Measurements from ENCODE around the gene RUNX2.
"Not testable (repeated sequence)": the region's sequence is repeated elsewhere in the genome, so short reads cannot be mapped to it uniquely, and the experiment has no call there.

Gene RUNX2

DNA sequence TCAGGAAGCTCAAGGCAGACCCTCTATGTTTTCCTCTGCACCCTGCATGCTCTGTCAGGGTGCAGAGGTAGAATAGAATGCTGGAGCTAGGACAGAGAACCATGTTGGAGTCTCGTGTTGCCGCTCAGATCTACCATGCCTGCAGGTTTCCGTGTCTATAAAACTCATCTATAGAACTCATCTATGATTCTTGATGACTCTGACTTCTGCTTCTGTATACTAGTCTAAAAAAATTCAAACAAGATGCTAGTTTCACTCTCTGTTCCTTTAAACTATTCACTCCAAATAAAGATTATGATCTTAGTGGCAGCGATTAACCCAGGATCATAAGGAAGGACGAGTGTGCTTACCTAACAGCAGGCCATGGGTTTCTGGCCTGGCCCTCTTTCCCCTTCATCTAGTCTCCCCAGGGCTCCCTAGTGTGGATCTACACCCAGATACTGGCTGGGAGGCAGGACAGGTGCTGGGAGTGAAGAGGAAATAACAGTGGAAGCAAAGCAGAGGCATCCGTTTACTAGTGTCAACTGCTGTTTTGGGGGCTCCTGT, 212.3 kb downstream of the RUNX2 start:
- no peak overlapping the region for H3K27ac Mint-ChIP-seq
- H3K36me3 Mint-ChIP-seq: no peaks in the 10 kb centered on the region
- no peak overlapping the region for H3K4me3 Mint-ChIP-seq
- peaks cover 8% of the 10 kb centered on the region for H3K9me3 Mint-ChIP-seq
- H3K4me1 Mint-ChIP-seq: no peaks in the 10 kb centered on the region
- H3K27me3 Mint-ChIP-seq: no peaks in the 10 kb centered on the region

DNA sequence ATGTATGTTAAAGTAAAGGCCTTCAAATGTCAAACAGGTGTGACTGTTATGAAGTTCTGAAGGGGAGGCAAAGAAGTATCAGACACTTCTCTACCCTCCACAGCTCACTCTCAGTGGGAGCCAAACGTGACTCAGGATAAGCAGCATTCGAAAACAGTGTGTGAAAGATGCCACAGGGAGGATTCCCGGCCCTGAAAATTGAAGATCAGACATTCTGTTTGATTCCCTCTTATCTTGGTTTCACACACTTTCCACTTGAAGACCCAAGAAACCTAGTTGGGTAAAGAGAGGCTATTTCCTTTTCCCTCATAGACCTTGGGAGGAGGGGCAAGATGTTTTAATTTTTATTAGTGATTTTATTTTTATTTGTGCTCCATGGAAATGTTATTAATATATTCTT, 213.8 kb downstream of the RUNX2 start:
- Mint-ChIP-seq H3K4me1 (no peaks in the 10 kb centered on the region), H3K27ac (no peak overlapping the region), H3K4me3 (no peak overlapping the region), H3K36me3 (no peaks in the 10 kb centered on the region), H3K9me3 (peaks cover 8% of the 10 kb centered on the region), H3K27me3 (no peaks in the 10 kb centered on the region)

DNA sequence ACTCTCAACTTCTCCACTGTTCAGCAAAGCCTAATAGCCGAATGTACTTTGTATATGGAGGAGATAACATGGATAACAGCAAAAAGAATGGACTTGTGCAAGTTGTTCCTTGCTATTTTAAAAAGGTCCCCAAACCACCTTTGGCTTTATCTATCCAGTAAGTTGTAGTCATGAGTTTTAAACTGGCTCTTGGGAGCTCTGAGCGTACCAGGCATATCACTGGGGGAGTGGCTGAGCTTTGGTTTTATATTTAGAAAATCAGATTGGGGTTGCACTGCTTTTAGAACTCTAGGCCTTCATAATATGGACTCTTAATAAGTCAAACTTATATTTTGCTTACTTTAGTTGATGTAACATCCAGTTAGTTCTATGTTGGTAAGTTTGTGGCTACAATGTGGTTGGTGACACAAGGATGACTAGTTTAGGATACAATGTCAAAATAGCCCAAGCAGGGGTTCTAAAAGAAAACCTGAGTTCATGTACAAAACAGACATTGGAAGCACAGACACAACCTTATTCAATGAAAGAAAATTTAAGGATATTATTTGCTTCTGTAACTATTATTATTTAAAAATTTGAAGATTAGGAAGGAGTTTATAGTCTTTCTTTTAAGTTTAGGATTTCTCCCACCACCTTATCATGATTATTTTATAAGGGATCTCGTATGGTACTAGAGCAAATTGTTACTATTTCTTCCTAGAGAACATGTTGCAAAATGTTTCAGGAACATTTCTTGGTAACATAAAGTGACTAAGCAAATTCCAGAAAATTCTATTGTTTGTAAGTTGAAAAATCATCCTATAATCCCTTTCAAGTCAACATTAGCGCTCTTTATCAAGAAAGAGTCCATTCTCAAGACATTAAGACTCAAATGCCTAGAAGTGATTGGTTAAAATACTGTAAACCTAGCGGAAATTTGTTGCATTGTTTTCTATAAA, 215.4 kb downstream of the RUNX2 start:
- Mint-ChIP-seq H3K4me1 (no peaks in the 10 kb centered on the region), H3K36me3 (peaks cover 2% of the 10 kb centered on the region), H3K27me3 (no peaks in the 10 kb centered on the region), H3K27ac (no peak overlapping the region), H3K4me3 (no peak overlapping the region), H3K9me3 (peaks cover 8% of the 10 kb centered on the region)

DNA sequence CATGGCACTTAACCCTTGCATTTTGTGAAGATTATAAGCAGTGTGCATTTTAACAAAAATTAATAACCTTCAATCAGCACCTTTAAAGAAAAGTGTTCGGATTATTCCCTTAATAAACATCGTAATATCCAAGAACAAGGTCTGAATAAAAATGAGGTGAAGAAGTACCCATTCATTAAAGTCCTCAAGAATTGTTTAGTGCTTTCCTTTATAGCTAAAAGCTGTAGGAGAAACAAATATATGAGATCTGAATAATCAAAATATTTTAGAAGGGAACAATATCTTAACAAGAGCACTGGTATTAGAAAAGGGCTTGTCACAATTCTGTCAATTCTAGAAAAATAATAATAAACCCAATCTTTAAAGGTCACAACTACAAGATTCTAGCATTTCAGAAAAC, 217.3 kb downstream of the RUNX2 start:
- H3K36me3 Mint-ChIP-seq: peaks cover 2% of the 10 kb centered on the region
- no peak overlapping the region for H3K27ac Mint-ChIP-seq
- H3K9me3 Mint-ChIP-seq: peaks cover 8% of the 10 kb centered on the region
- H3K4me1 Mint-ChIP-seq: no peaks in the 10 kb centered on the region
- H3K27me3 Mint-ChIP-seq: no peaks in the 10 kb centered on the region
- H3K4me3 Mint-ChIP-seq: no peak overlapping the region

DNA sequence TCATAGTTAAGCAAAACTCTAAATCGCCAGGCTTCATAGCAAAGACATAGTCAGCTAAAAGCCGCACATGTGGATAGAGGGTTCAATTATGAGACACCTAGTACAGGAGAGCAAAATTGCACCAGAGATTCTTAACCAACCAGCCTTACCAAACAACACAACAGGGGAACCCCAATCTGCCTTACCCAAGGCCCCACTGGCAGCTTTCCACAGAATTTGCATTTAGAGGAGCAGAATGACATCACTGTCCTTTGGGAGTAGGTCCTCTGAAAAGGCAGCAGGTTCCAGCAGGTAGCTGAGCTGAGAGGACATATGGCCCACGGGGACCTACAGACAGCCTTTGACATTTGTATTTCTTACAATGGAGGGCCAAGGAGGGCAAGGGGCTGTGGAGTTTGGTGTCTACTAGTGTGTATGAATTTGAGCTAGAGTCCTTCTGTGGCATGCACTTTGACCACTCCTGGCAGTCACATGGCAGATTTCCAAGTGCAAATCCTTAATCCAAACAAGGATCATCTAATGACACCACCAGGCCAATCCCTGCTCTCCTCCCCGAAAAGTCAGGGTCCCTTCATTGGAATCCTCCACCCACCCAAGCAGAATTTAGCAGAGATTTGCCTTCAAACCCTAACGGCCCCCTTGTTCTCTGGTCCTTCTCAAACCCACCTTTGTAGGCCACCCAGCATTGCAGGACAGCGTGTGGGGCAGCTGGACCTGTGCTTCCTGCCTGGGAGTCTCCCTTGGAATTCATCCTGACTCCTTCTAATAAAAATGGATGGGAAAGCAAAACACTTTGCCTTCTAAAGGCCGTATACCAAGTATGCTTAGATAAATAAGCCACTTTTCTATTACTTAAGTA, 220.8 kb downstream of the RUNX2 start:
- H3K27ac Mint-ChIP-seq: no peak overlapping the region
- no peaks in the 10 kb centered on the region for H3K27me3 Mint-ChIP-seq
- H3K4me1 Mint-ChIP-seq: peaks cover 3% of the 10 kb centered on the region
- H3K4me3 Mint-ChIP-seq: no peak overlapping the region
- no peaks in the 10 kb centered on the region for H3K9me3 Mint-ChIP-seq
- peaks cover 2% of the 10 kb centered on the region for H3K36me3 Mint-ChIP-seq

DNA sequence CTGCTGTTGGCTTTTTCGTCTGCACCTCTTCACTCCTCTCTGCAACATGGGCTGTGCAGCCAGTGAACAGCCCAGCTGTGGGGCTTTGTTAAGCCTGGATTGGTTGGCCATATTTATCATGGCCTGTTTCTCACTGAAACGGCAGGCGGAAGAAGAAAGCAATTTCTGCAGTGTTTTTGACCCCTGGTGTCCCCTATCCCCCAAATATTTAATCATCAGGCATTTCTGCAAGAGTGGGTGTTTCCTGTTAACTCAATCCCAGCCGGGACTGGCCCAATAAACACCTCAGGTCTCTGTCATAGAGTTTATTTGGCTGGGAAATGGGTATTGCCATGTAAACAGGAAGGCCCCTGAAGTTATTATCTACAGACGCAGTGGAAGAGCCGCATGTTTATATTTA, 224.4 kb downstream of the RUNX2 start:
- Mint-ChIP-seq H3K4me3 (no peak overlapping the region), H3K27ac (no peak overlapping the region), H3K36me3 (peaks cover 2% of the 10 kb centered on the region), H3K4me1 (peaks cover 10% of the 10 kb centered on the region), H3K9me3 (no peaks in the 10 kb centered on the region), H3K27me3 (no peaks in the 10 kb centered on the region)

DNA sequence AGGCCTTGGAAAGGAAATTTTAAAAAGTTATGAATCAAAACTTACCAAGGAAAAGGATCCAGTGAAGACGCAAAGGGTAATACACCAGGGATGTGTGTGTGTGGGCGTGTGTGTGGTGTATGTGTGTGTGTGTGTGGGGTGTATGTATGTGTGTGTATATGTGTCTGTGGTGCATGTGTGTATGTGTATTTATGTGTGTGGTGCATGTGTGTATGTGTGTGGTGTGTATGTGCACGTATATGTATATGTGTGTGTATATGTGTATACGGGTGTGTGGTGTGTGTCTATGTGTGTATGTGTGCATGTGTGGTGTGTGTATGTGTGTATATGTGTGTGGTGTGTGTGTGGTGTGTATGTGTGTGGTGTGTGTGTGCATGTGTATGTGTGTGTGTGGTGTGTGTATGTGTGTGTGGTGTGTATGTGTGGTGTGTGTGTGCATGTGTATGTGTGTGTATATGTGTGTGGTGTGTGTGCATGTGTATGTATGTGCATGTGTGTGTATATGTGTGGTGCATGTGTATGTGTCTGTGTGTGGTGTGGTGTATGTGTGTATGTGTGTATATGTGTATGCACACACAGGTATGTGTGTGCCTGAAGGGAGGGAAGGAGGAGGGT, 225.7 kb downstream of the RUNX2 start:
- Mint-ChIP-seq H3K27ac (no peak overlapping the region), H3K27me3 (no peaks in the 10 kb centered on the region), H3K36me3 (no peaks in the 10 kb centered on the region), H3K9me3 (no peaks in the 10 kb centered on the region), H3K4me1 (peaks cover 14% of the 10 kb centered on the region), H3K4me3 (no peak overlapping the region)

DNA sequence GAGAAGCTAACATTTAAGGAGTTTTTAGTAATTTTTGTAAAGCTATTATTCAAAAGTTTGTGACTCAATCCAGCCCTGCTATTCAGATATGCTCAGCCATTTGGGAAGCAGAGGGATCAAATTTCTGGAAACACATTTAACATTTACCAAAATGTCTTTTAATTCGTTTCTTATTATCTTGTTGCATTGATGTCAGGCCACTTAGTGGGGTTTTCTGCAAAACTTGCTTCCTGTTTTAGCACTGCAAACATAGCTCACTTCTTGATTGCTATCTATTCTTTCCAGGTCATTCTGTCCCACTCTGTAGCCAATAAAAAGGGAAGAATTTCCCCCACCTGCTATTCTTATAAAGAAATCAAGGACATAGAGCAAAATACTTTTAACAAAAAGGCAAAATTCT, 226.5 kb downstream of the RUNX2 start:
- Mint-ChIP-seq H3K36me3 (no peaks in the 10 kb centered on the region), H3K4me3 (no peak overlapping the region), H3K4me1 (peaks cover 20% of the 10 kb centered on the region), H3K27ac (no peak overlapping the region), H3K27me3 (no peaks in the 10 kb centered on the region), H3K9me3 (no peaks in the 10 kb centered on the region)

DNA sequence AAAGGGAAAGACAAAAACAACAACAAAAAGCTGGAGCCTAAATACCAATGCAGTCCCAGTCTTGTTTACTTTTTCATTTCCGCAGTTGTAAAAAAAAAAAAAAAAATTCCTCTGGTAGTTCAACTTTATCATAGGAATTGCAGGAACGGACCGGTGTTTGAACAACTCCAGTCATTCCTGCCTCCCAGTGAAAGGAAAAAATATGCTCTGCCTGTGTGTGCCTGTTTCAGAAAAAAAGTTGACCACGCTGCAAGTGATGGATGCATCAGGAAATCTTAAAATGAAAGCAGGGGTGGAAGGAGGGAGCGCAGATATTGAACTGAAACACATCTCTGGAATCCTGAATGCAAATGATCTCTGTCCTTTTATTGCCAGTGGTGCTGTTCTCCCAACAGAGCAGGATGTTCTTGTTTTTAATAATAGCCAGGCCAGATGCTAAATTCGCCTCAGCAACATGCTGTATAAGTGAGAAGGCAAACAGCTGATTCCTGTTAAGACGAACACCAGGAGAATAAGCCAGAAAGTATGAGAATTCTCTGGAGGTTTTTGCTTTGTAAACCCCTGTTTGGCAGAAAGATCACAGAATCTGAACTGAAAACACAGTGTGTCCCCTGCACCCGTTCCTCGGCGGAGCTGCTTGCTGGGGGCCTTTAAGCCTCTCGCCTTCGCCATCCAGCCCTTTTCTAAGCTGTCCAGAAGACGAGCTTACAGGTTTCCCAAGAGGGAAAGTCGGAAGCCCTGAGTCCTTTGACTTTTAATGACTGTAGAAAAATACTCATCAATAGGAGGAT, 228.0 kb downstream of the RUNX2 start:
- no peaks in the 10 kb centered on the region for H3K27me3 Mint-ChIP-seq
- H3K4me3 Mint-ChIP-seq: no peak overlapping the region
- H3K27ac Mint-ChIP-seq: no peak overlapping the region
- H3K36me3 Mint-ChIP-seq: no peaks in the 10 kb centered on the region
- no peaks in the 10 kb centered on the region for H3K9me3 Mint-ChIP-seq
- H3K4me1 Mint-ChIP-seq: peaks cover 29% of the 10 kb centered on the region

DNA sequence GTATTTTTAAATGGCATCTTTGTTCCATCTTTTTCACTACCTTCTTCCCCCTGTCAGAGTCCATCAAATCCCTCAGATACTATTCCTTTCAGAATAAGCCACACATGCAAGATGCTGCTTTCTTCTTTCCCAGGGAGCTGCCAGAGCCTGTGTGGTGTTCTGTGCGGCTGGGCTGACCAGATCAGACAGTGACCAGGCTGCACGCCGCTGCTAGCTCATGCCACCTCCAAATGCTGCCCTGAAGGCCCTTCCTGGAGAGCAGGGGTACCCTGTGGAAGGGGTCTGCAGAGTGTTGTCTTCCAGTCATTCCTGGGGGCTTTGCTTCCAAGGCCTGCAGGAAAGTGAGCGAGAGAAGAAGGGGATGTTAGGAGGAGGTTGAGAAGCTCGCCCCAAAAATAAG, 228.7 kb downstream of the RUNX2 start:
- Mint-ChIP-seq H3K4me1 (peaks cover 32% of the 10 kb centered on the region), H3K36me3 (no peaks in the 10 kb centered on the region), H3K27me3 (no peaks in the 10 kb centered on the region), H3K4me3 (no peak overlapping the region), H3K27ac (no peak overlapping the region), H3K9me3 (no peaks in the 10 kb centered on the region)

DNA sequence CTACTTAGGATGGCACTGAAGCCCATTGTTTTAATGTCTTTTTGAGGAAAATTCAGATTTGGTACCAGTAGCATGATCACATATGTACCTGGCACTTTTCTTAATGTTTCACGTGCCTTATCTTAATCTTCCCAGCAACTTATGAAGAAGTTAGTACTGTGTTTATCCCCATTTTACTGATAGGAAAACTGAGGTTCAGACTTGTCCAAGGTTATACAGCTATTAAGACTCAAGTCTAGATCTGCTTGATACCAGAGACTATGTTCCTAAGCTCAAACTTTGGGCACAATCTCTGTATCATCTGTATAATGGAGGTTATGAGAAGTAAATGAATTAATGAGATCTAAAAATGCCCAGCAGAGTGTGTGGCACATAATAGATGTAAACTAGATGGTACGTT, 229.3 kb downstream of the RUNX2 start:
- no peaks in the 10 kb centered on the region for H3K36me3 Mint-ChIP-seq
- no peak overlapping the region for H3K27ac Mint-ChIP-seq
- no peak overlapping the region for H3K4me3 Mint-ChIP-seq
- peaks cover 32% of the 10 kb centered on the region for H3K4me1 Mint-ChIP-seq
- H3K9me3 Mint-ChIP-seq: no peaks in the 10 kb centered on the region
- no peaks in the 10 kb centered on the region for H3K27me3 Mint-ChIP-seq

DNA sequence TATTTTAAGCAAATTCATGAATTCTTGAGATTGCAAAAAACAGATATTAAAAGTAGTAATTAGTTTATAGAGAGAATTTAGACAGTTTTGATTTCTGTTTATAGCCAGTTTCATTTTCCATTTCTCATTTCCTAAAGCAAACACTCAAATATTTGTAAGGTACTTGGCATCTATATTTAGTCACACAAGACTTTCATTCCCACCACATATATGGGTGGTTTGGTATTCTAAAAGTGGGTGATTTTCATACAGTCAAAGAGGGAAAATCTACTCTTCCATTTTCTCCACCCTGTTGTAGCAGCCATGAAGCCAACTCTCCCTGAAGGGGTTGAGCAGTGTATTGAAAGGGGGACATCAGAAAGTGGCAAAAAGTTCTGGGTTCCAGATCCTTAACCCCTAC, 230.7 kb downstream of the RUNX2 start:
- Mint-ChIP-seq H3K27me3 (no peaks in the 10 kb centered on the region), H3K27ac (no peak overlapping the region), H3K36me3 (no peaks in the 10 kb centered on the region), H3K4me3 (no peak overlapping the region), H3K4me1 (peaks cover 30% of the 10 kb centered on the region), H3K9me3 (no peaks in the 10 kb centered on the region)

DNA sequence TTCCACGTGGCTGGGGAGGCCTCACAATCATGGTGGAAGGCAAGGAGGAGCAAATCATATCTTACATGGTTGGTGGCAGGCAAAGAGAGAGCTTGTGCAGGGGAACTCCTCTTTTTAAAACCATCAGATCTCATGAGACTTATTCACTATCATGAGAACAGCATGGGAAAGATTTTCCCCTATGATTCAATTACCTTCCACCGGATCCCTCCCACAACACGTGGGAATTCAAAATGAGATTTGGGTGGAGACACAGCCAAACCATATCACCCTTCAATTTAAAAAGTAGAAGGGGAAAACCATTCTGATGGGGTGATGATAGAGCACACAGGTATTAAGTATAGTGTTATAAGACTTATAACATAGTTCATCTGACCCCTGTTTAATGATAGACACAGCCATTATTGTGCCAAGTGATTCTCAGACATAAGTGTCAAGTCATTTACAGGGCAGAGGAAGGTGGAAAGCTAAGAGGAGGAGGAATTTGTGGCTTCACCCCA, 232.2 kb downstream of the RUNX2 start:
- not testable (repeated sequence) for H3K27me3 Mint-ChIP-seq, H3K36me3 Mint-ChIP-seq, H3K9me3 Mint-ChIP-seq, H3K27ac Mint-ChIP-seq, H3K4me3 Mint-ChIP-seq
- peaks cover 23% of the 10 kb centered on the region for H3K4me1 Mint-ChIP-seq

DNA sequence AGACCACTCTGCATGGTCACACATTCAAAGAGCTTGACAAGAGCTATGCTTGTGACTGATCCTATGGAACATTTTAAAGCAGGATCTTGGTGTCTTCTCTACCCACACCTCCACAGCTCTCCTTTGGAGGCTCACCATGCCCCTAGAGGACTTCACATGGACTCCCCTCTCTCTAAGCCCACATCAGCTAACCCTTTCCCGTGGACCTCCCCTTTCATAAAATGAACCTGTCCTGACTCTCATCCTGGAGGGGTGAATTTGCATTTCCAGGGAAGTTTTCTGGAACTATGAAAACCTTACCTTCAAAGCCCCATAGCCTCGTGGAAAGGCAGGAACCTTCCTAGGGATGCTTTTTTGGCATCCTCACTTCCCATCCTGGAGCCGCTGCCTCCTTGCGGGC, 234.0 kb downstream of the RUNX2 start:
- H3K4me1 Mint-ChIP-seq: peaks cover 23% of the 10 kb centered on the region
- peaks cover 4% of the 10 kb centered on the region for H3K9me3 Mint-ChIP-seq
- H3K27ac Mint-ChIP-seq: no peak overlapping the region
- no peaks in the 10 kb centered on the region for H3K27me3 Mint-ChIP-seq
- no peaks in the 10 kb centered on the region for H3K36me3 Mint-ChIP-seq
- no peak overlapping the region for H3K4me3 Mint-ChIP-seq

DNA sequence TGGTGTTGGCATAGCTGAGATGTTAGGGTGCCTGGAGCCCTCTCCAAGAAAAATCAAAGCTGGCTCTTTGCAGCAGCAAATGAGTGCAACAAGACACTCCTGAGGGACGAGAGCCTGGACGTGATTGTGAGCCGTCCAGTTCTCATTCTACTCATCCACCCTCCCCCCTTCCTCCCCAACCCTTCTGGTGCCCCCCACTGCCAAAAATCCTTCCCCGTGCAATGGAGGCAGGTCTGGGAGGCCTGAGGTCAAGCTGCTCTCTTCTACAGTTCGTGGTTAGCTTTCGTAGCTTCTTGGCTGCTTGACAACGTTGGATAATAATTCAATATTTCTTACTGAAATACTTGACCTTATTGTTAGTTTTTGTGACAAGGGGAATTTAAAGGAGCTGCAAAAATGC, 234.9 kb downstream of the RUNX2 start:
- no peak overlapping the region for H3K27ac Mint-ChIP-seq
- H3K4me3 Mint-ChIP-seq: no peak overlapping the region
- H3K4me1 Mint-ChIP-seq: peaks cover 23% of the 10 kb centered on the region
- no peaks in the 10 kb centered on the region for H3K36me3 Mint-ChIP-seq
- no peaks in the 10 kb centered on the region for H3K27me3 Mint-ChIP-seq
- H3K9me3 Mint-ChIP-seq: peaks cover 4% of the 10 kb centered on the region
